ENCODE results near the gene ARL2.
"Not testable (repeated sequence)": the region's sequence is repeated elsewhere in the genome, so short reads cannot be mapped to it uniquely, and the experiment has no call there.

The ARL2 gene

DNA sequence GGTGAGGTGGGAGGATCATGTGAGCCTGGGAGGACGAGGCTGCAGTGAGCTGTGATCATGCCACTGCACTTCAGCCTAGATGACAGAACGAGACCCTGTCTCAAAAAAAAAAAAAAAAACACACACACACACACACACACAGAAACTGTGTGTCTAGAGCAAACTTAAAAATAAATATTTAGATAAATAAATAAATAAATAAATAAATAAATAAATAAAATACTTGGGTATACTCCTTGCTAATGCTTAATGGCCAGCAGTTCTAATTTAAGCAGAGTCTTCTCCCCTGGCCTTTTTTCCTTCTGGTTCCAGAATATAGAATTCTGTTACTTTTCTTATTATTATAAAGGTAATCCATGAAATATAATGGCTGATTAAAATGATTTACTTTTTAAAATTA is 5.1 kb upstream of the ARL2 start:
- no peak for DNase-seq

DNA sequence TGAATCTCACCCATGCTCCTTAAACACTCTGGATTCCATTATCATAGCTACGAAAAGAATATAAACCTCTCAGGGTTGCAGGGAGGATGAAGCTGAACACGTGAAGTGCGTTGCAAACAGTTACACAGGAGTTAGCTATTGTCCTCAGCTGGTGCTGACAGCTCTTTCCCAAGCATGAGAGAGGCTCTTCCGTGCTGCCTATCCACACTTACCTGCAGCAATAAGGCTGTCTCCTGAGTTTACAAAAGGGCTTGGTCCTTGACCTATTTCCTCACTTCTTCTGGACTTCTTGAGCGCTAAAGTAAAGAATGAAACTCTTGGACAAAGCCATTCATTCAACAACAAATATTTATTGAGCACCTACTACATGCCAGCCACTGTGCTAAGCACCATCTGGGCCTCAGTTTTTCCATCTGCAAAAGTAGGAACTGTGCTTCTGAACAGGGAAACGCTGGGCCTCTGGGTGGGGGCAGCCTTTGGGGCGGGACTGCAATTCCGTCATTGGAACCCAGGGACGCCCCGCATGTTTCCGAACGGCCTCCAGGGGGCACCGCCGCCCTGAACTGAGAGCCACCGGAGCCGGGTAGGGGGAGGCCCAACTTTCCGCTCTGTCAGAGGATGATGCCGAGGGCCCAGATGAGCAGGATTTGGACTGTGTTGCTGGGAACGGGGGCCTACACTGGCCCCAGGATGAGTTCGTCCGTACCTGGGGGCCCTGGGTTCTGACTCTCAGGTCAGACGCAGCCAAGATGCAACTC is 651 bp upstream of the ARL2 start:
- peak; percentile 92 for DNase-seq

DNA sequence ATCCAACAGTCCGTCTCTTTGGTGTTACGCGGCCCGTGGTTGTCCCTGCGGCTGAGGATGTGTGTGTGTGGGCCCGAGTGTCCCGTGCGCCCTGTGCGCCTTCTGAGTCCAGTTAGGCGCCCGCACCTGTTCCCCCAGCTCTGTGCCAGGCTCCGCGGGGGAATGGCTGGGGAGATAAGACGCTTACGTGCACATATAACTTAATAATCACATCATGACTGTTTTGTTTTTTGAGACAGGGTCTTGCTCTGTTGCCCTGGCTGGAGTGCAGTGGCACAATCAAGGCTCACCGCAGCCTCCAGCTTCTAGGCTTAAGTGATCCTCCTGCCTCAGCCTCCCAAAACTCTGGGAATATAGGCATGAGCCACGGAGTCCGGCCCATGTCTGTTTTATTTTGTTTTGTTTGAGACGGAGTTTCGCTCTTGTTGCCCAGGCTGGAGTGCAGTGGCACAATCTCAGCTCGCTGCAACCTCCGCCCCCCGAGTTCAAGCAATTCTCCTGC is 817 bp downstream of the ARL2 start:
- no peak for DNase-seq

DNA sequence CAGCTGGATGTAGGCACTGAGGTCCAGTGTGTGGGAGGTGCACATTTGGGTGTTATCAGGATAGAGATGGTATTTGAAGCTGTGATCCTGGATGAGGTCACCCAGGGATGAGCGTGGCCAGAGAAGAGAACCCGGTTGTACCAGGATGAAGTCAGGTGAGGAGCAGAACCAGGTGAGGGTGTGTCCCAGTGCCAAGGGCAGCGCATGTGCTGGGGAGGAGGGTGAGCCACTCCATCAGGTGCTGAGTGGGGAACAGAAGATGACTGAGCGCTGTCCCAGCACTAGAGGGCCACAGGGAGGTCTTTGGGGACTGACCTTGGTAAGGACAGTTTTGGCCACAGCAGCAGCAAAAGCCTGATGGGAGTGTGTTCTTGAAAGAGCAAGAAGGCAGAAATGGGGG is 2.7 kb downstream of the ARL2 start:
- no peak for DNase-seq

DNA sequence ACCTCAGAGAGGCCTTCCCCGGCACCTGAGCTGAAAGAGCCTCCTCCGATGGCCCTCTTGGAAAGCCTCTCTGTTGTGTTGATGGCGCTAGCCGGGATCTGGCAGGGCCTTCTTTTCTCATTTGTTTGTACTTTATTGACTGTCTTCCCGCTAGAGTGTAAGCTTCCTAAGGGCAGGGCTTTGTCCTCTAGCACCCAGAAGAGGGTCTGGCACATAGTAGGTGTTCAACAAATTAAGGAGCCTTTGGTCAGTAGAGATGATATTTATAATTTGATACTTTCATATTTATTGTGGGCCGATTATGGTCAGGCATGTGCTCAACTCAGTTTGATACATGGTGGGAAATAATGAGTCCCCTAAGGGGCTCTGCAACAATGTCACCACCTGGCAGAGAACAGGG is 4.0 kb downstream of the ARL2 start:
- DNase-seq = no peak

DNA sequence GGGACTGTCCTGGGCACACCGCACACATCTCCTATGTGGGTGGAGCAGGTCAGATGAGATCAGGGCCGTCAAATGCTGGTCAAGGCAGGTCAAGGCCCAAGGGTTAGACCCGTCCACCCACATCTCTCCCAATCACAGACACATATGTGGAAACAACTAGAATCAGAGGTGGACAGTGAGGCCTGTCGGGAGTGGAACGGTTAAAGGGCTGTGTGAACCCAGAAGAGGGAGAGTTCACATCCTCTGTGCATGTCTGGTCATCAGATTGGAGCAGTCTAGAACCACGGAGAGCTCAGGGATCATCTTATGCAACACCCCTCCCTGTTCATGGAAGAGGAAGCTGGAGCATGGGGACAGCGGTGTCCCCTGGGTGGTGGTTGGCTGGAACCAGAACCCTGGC is 5.9 kb downstream of the ARL2 start:
- no peak for DNase-seq

DNA sequence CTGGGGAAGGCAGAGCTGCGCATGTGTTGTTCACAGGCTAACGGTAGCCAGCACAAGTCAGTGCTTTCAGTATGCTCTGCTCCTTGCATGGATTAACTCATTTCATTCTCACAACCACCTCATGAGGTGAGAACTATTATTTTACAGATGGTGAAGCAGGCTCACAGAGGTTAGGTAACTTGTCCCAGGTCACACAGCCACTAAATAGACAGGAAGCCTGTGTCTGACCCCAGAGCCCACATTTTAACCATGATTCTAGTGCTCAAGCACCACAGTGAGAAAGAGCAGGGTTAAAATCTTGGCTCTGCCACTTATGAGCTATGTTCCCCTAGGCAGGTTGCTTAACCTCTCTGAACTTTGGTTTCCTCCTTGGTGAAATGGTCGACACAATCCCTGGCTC is 7.0 kb downstream of the ARL2 start:
- no peak for DNase-seq

DNA sequence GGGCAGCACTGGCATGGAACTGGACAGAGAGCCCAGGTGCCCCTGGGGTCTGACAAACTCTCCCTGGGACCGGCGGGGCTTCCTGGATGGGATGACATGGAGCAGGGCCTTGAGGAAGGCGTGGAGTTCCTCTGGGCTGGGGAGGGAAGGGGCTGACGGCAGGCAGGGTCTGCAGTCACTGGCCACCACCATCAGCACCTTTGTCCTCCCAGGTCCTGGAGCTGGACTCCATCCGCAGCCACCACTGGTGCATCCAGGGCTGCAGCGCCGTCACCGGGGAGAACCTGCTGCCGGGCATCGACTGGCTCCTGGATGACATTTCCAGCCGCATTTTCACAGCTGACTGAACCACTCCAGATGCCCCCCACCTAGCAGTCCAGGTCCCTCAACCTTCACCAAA is 7.5 kb downstream of the ARL2 start:
- DNase-seq = no peak

DNA sequence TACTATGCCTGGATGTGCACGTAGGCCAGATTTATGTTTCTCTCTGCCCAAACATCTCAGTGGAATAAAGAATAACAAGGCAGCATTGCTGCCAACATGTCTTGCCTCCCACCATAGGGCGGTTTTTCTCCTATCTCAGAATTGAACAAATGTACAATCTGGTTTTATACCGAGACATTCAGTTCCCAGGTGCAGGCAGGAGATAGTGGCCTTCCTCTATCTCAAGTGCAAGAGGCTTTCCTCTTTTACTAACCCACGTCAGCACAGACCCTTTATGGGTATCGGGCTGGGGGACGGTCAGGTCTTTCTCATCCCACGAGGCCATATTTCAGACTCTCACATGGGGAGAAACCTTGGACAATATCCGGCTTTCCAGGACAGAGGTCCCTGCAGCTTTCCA is 9.5 kb downstream of the ARL2 start:
- DNase-seq = not testable (repeated sequence)

DNA sequence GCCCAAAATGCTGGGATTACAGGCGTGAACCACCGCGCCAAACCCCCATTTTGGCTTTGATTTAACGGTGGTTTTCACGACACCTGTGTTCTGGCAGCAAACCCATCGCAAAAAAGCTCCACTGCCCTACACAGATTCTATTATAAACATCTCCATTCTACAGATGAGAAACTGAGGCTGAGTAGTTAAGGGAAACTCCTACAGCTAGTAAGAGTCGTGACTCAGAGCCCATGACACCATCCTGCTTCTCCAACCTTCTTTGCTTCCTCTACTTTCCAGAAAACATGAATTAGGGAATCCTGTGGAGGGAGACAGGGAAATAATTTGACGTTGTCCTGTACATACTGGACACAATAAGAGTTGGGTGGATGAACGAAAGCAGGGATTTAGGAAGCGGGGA is 12.8 kb downstream of the ARL2 start:
- no peak for DNase-seq

DNA sequence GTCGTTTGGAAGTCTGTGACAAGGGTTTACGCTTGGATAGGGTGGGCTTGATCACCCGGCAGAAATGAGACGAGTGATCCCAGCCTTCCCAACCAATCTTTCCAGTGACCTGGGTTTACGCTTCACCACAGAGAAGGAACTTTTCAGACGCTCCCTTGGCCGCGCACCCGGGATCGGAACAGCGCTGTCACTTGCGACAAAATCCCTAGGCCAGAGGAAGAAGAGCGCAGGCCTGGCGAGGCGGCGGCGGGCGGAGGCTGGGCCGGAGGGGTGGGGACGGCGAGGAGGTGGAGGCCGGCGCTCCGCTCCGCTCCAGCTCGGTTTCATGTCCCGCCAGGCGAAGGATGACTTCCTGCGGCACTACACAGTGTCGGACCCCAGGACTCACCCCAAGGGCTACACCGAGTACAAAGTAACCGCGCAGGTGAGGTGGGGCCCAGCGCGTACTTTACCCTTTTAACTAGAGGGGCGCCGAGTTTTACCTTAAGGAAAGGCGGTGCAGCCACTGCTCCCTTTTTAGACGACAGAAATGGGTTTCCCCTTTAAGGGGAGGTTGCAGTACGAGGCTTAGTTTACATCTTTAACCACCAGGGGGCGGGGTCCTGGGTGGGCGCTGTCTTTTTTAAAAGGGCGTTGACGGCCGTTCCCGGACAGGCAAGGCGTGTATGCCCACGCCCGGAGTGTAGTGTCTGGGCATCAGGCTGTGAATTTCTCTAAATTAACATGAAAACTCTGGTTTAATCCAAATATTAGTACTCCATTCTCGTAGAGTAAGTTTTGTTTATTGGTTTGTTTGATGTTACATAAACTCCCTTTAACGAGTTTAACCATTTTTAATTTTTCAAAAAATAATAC is 13.5 kb downstream of the ARL2 start, which contains the start of gene SNX15:
TSS of gene SNX15 (plus strand) at position 227 of the 855 bp plus-strand sequence. CDS start at position 326, 99 bp downstream.
- DNase-seq = peak; percentile 92 to 96

DNA sequence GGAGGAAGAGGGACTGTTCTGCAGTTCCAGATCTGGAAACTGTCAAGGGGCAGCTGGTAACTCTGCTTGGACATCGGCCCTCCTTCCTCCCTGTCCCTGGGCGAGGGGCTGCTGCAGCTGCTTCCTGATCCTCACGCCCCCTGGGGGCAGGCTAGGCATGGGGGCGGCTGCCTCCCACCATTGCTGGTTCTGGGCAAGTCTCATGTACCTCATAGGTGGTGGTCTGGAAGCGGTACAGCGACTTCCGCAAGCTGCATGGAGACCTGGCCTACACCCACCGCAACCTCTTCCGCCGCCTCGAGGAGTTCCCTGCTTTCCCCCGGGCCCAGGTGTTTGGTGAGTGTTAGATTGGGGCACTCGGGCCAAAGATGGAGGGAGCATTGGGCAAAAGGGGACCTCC is 18.3 kb downstream of the ARL2 start:
- DNase-seq = no peak

DNA sequence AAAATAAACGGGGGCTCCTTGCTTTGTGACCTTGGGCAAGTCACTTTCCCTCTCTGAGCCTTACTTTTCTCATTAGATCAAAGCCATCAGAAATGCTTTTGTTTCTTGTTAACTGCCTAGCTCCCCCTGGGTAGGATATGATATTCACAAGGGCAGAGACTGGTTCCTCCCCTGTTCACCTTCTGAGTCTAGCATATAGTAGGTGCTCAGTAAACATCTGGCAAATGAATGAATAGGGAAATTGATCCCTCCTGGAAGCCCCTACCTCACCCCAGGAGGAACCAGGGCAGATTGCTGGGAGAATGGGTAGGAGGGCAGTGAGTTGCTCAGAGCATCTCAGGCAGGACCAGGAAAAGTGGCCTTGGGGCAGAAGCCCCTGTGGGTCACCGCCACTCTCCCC is 20.5 kb downstream of the ARL2 start:
- DNase-seq = no peak

DNA sequence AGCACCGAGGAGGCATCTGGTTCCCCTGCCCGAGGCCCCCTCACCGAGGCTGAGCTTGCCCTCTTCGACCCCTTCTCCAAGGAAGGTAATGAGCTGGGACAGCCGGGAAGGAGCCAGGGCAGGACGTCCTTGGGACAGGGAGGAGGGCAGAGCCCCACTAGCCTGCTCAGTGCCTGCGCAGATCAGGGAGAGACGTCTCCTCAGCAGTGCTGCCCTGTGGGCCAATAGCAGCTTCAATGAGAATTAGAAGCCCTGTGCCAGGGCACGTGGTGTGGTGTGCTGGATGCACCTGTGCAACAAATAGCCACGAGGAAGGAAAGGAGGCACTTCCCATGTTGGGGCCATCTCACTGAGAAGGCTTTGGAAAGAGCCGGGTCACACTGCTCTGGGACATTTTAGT is 21.6 kb downstream of the ARL2 start:
- DNase-seq = no peak

DNA sequence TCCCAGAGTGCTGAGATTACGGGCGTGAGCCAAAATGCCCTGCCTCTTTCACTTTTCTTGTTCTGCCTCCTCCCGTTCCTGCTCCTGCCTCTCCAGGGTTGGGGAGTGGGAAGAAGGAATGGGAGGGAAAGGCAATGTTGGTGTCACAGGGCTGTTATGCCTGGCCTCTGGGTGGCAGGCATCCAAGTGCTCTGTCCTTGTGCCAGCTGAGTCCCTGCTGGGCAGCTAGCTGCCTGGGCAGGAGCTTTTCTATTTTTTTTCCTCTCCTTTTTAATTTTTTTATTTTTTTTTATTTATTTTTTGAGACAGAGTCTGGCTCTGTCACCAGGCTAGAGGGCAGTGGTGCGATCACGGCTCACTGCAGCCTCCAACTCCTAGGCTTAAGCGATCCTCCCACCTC is 23.0 kb downstream of the ARL2 start:
- DNase-seq = no peak

DNA sequence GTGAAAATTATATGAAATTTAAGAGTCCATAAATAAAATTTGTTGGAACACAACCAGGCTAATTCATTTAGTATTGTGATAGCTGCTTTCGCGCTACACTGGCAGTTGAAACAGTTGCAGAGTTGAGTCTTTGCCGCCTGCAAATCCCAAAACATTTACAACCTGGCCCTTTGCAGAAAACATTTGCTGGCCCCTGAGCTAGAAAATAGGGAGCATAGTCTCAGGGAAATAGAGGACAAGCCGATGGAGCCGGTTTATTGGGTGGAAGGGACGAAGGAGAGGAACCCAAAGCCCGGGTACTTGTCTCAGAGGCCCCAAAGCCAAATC is 26.5 kb downstream of the ARL2 start:
- no peak for DNase-seq

DNA sequence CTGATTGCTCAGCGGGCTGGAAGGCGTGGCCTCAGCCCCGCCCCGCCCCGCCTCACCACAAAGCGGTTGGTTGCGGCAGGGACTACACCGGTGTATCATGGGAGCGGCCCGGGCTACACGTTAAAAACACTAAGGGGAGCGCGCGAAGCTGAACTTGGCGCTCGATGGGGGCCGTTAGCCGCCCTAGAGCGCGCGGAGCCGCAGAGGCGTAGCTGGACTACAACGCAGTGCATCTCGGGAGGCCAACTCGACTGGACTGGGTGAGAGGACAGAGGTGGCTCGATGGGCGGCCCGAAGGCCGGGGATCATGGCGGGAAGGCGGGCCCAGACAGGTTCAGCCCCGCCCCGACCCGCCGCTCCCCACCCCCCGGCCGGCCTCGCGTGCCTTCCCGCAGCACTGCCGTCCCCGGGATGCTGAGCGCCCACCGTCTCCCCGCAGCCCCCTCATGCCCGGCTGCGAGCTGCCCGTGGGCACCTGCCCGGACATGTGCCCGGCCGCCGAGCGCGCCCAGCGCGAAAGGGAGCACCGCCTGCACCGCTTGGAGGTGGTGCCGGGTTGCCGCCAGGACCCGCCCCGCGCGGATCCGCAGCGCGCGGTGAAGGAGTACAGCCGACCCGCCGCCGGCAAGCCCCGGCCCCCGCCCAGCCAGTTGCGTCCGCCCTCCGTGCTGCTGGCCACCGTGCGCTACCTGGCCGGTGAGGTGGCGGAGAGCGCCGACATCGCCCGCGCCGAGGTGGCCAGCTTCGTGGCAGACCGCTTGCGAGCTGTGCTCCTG is 27.1 kb downstream of the ARL2 start, which contains the start of gene SAC3D1:
TSS of gene SAC3D1 (plus strand) at position 364 of the 776 bp plus-strand sequence. CDS start at position 447, 83 bp downstream.
- peak; percentile 90 to 91 for DNase-seq

DNA sequence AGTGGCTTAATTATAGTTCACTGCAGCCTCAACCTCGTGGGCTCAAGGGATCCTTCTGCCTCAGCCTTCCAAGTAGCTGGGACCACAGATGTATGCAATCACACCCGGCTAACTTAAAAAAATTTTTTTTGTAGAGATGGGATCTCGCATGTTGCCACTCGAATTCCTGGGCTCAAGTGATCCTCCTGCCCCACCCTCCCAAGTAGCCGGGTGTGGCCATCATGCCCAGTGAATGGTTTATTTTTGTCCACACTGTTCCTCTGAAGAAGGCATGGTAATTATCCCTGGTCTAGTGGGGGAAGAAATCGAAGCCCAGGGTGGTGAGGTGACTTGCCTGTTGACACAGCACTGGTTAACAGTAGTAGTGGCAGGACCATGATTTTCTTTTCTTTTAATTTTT is 28.9 kb downstream of the ARL2 start:
- no peak for DNase-seq

DNA sequence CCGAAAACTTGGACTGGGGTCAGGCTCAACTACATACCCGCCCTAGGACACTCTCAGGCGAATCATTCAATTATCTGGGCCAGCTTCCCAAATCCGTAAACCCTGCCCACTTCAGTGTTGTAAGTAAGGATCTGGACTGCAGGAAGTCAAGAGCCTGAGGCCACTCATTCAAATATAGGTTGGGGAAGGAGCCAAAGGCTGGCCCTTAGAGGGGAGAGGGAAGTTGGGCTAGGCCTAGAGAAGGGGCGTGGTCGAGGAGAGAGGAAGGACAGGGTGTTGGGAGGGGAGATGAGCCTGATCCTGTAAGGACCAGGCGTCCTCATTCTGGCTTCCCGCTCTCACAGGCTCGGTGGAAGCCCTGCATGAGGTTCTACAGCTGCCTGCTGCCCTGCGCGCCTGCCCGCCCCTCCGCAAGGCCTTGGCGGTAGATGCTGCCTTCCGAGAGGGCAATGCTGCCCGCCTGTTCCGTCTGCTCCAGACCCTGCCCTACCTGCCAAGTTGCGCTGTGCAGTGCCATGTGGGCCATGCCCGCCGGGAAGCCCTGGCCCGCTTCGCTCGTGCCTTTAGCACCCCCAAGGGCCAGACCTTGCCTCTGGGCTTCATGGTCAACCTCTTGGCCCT is 30.0 kb downstream of the ARL2 start:
- peak in 1 of 2 donors; percentile 37 for DNase-seq

DNA sequence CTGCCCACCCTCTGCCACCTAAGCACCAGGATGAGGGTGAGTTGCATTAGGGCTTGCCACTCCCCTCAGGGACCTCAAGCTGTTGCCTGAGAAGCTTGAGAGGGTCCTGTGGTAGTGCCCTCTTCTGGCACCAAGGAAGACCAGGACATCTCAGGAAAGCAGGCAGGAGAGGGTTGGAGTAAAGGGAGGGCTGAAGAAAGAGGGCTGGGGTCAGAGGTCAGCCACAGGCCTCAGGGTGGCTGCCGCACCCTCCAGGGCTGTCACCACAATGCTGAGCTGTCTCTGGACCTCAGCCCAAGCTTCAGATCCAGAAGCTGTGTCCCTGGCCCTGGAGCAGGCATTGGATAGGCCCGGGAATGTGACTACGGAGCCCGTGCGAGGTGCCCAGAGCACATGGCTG is 31.1 kb downstream of the ARL2 start:
- no peak for DNase-seq

DNA sequence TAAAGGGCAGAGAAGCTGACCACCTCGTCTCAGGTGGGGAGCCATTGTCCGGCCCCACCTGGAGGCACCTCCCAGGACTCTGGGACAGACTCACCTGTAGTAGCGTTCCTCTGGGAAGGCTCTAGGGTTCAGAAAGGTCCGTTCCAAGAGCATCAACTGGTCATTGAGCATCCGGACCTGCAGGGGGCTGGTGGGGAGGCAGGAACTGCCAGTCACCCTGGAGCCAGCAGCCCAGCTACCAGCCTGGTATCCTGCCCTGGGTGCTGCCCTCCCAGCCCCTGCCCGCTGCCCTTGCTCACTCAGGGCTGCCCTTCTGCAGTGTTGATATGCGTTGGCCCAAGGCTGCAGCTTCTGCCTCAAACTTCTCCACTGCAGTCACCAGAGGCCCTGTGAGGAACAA is 31.8 kb downstream of the ARL2 start:
- no peak for DNase-seq

DNA sequence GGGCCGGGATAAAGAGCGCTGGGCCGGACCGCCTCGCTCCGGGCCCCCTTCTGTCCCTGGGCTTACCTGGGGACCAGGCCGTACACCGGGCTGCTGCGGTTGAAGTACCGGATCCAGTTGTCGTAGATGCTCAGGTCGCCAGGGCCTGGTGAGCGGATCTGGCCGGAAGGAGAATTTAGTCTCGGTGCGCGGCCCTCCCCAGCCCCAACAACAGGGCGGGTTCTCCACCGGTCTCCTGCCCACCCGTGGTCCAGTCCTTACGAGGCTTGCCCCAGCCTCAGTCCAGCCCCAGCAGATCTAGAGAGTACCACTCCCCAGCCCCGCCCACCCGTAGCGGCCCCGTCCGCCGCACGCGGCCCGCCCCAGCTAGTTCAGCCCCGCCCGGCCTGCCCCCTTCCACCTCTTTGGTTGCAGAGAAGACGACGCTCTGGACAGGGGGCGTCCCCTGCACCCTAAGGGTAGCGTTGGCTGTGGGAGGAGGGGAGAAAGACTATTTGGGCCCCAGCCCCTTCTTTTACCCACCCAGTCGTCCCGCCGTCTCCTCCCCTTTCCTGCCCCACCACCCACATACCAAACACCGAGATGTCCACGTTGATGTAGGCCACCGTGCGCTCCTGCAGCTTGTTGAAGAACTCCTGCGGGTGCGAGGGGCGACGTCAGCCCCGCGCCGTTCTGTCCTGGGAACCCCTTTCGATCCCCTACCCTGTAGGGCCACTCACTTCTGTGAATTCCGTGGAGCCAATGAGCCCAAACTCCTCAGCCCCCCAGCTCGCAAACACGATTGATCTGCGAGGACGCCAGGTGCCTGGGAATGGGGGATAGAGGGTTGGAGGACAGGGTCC is 33.8 kb downstream of the ARL2 start:
- DNase-seq = peak in 1 of 2 donors; percentile 21
